RWPE2 (cell line): ENCODE results near the gene RAF1.

Experiments
- ATAC-seq: fragments of 200-7000 bp; cut with Tn5 transposase; 3 replicates; pipeline ENCODE4 v1.9.1; 2021; ENCODE audit warnings: low read depth
- DNase-seq: peaks from one replicate; pipeline ENCODE4 v3.0.0-alpha.2; 2020; ENCODE audit warnings: low spot score
- H3K27ac ChIP-seq: fragments of 450-650 bp; 2 replicates; pipeline ENCODE4 v1.5.1; 2017; ENCODE audit warnings: mild to moderate bottlenecking; ENCODE audit not compliant: poor library complexity, severe bottlenecking
- H3K27me3 ChIP-seq: fragments of 250-450 bp; sonication (Bioruptor Pico); 2 replicates; pipeline ENCODE4 v1.5.1; 2021; ENCODE audit warnings: mild to moderate bottlenecking, moderate library complexity; ENCODE audit not compliant: insufficient read depth, poor library complexity, severe bottlenecking
- H3K36me3 ChIP-seq: fragments of 250-450 bp; sonication (Bioruptor Pico); 2 replicates; pipeline ENCODE4 v1.5.1; 2020; ENCODE audit warnings: low read depth, mild to moderate bottlenecking, moderate library complexity
- H3K4me1 ChIP-seq: fragments of 250-450 bp; sonication (Bioruptor Pico); 2 replicates; pipeline ENCODE4 v1.5.1; 2021; ENCODE audit warnings: mild to moderate bottlenecking, moderate library complexity; ENCODE audit not compliant: insufficient read depth, poor library complexity, severe bottlenecking
- H3K4me3 ChIP-seq: fragments of 250-450 bp; sonication (Bioruptor Pico); 2 replicates; pipeline ENCODE4 v1.5.1; 2021; ENCODE audit warnings: mild to moderate bottlenecking, moderate library complexity; ENCODE audit not compliant: severe bottlenecking
- H3K9me3 ChIP-seq: fragments of 250-450 bp; sonication (Bioruptor Pico); 2 replicates; pipeline ENCODE4 v1.5.1; 2021; ENCODE audit warnings: mild to moderate bottlenecking, moderate library complexity; ENCODE audit not compliant: severe bottlenecking
- CTCF ChIP-seq: fragments of 450-650 bp; IDR thresholded peaks from one replicate; pipeline ENCODE4 v1.5.1; 2017; ENCODE audit warnings: mild to moderate bottlenecking, moderate library complexity; ENCODE audit not compliant: poor library complexity, severe bottlenecking

The RAF1 gene

DNA sequence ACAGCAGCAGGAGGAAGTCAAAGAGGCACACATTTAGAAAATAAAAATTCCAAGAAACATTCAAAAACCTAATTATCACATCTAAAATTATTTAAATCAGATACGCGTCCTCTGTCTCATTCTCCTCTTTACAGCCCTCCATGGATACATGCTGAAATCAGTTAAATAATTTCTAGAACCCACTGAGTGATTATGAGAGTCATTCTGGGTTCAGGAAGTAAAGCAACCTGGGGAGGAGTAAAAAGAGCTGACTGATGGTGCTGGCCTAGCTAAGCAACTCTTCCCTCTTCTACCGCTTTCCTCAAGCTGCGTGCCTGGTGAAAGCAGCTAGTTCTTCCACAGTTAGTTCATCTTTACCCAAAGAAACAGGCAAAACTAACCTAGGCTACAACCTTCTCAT, 48.7 kb downstream of the RAF1 start:
- peaks cover 68% of the 10 kb centered on the region for H3K36me3 ChIP-seq
- H3K27me3 ChIP-seq: no peaks in the 10 kb centered on the region
- DNase-seq (no peak), ATAC-seq (no peak)
- no peak overlapping the region for H3K27ac ChIP-seq
- H3K9me3 ChIP-seq: no peaks in the 10 kb centered on the region
- TF ChIP-seq CTCF: no peak
- H3K4me3 ChIP-seq: no peak overlapping the region
- H3K4me1 ChIP-seq: no peaks in the 10 kb centered on the region

DNA sequence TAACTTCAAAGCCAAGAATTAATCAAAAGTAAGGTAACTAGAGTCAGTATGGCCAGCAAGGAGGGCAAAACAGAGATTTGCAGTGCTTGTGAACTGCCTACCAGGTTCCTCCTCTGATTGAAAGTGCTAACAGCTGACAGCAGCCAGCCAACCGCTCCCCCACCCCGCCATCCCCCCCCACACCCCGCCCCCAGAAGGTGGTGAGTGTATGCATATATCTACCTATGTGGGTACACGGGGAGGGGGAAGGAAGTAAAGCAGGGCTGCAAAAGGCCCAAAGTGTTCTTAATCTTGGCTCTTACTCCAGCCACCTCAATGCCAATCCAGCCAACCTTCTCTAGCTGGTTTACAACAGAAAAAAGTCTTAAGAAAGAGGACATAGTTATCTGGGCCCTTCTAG, 50.7 kb downstream of the RAF1 start:
- Histone ChIP-seq H3K27ac (no peak overlapping the region), H3K4me1 (no peaks in the 10 kb centered on the region), H3K36me3 (peaks cover 82% of the 10 kb centered on the region), H3K9me3 (no peaks in the 10 kb centered on the region), H3K4me3 (no peak overlapping the region), H3K27me3 (no peaks in the 10 kb centered on the region)
- no peak for TF ChIP-seq CTCF
- ATAC-seq: no peak
- DNase-seq: no peak

GRCh38 chr3:12612514-12613226, 51.2 kb downstream of the RAF1 start:
- Histone ChIP-seq H3K4me3 (no peak overlapping the region), H3K27ac (no peak overlapping the region), H3K27me3 (no peaks in the 10 kb centered on the region), H3K4me1 (no peaks in the 10 kb centered on the region), H3K9me3 (no peaks in the 10 kb centered on the region), H3K36me3 (peaks cover 82% of the 10 kb centered on the region)
- no peak for ATAC-seq
- no peak for DNase-seq
- no peak for TF ChIP-seq CTCF

- no peak overlapping the region for H3K27ac ChIP-seq
- ATAC-seq (no peak), DNase-seq (no peak)
- H3K4me3 ChIP-seq: no peak overlapping the region
- H3K36me3 ChIP-seq: peaks cover 81% of the 10 kb centered on the region
- TF ChIP-seq CTCF: no peak
- no peaks in the 10 kb centered on the region for H3K27me3 ChIP-seq
- no peaks in the 10 kb centered on the region for H3K4me1 ChIP-seq
- H3K9me3 ChIP-seq: no peaks in the 10 kb centered on the region
Observed at GRCh38 chr3:12611117-12611516, 52.8 kb downstream of the RAF1 start.

DNA sequence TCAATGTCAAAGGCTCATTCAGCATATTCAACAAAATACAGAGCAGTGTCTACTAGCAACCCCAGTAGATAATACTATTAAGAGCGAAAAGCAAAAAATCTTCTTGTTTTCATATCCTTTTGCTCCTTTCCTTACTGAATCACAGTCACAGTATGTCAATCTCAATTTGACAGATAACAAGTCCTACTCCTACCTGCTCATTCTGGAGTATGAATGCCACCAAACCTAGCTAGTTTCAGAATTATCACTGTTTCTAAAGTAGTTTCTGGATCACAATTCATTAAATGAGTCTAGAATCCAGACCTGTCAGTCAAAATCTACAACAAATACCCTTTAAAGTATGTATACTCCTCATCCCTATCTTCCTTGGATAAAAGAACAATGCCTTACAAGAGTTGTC, 55.5 kb downstream of the RAF1 start:
- Histone ChIP-seq H3K4me3 (no peak overlapping the region), H3K36me3 (peaks cover 89% of the 10 kb centered on the region), H3K27me3 (no peaks in the 10 kb centered on the region), H3K9me3 (no peaks in the 10 kb centered on the region), H3K27ac (no peak overlapping the region), H3K4me1 (no peaks in the 10 kb centered on the region)
- no peak for DNase-seq
- ATAC-seq: no peak
- no peak for TF ChIP-seq CTCF
